H9 (cell line): ENCODE results near the gene SHB. TPM values are rescaled to one million over a fixed set of nuclear protein-coding genes. Genes with fewer than 3 reads are reported as not detected.

Experiments used
- DNase-seq: peaks from one replicate; pipeline ENCODE4 v3.0.0-alpha.2; 2017
- H2AFZ ChIP-seq: one replicate; pipeline ENCODE4 v1.6.1; 2013; ENCODE audit warnings: mild to moderate bottlenecking, low read length, control low read depth, moderate library complexity
- H2AK5ac ChIP-seq: 2 replicates; pipeline ENCODE4 v1.6.1; 2013; ENCODE audit warnings: low read length, control low read depth, mixed read lengths; ENCODE audit not compliant: insufficient read length
- H2BK120ac ChIP-seq: one replicate; pipeline ENCODE4 v1.6.1; 2013; ENCODE audit warnings: low read depth, mild to moderate bottlenecking, low read length, control low read depth, inconsistent platforms; ENCODE audit not compliant: poor library complexity, severe bottlenecking
- H2BK12ac ChIP-seq: 2 replicates; pipeline ENCODE4 v1.6.1; 2013; ENCODE audit warnings: low read length, control low read depth, mixed read lengths, low read depth; ENCODE audit not compliant: insufficient read length
- H2BK15ac ChIP-seq: 2 replicates; pipeline ENCODE4 v1.6.1; 2013; ENCODE audit warnings: low read depth, low read length, control low read depth
- H2BK20ac ChIP-seq: one replicate; pipeline ENCODE4 v1.6.1; 2013; ENCODE audit warnings: low read depth, mild to moderate bottlenecking, low read length, control low read depth, inconsistent platforms; ENCODE audit not compliant: poor library complexity, severe bottlenecking
- H2BK5ac ChIP-seq: 2 replicates; pipeline ENCODE4 v1.6.1; 2013; ENCODE audit warnings: low read length, control low read depth, mixed read lengths; ENCODE audit not compliant: insufficient read length
- H3K14ac ChIP-seq: 2 replicates; pipeline ENCODE4 v1.6.1; 2013; ENCODE audit warnings: low read length, control low read depth; ENCODE audit not compliant: insufficient read depth
- H3K18ac ChIP-seq: 2 replicates; pipeline ENCODE4 v1.6.1; 2013; ENCODE audit warnings: low read depth, mild to moderate bottlenecking, mixed read lengths, low read length, control low read depth; ENCODE audit not compliant: insufficient read length
- H3K23ac ChIP-seq: 2 replicates; pipeline ENCODE4 v1.6.1; 2013; ENCODE audit warnings: low read length, control low read depth, mixed read lengths, low read depth; ENCODE audit not compliant: insufficient read length
- H3K23me2 ChIP-seq: 2 replicates; pipeline ENCODE4 v1.6.1; 2013; ENCODE audit warnings: low read depth, mild to moderate bottlenecking, mixed read lengths, low read length, control low read depth; ENCODE audit not compliant: insufficient read length, poor library complexity, severe bottlenecking
- H3K27ac ChIP-seq: 2 replicates; pipeline ENCODE4 v1.5.1; 2013; ENCODE audit warnings: low read length, control low read depth, mixed read lengths, low read depth; ENCODE audit not compliant: insufficient read length
- H3K27me3 ChIP-seq: 2 replicates; pipeline ENCODE4 v1.6.1; 2013; ENCODE audit warnings: low read length, control low read depth, inconsistent platforms; ENCODE audit not compliant: insufficient read depth
- H3K4ac ChIP-seq: 2 replicates; pipeline ENCODE4 v1.6.1; 2013; ENCODE audit warnings: low read depth, mild to moderate bottlenecking, control low read depth, inconsistent platforms, low read length, moderate library complexity
- H3K4me1 ChIP-seq: 2 replicates; pipeline ENCODE4 v1.6.1; 2013; ENCODE audit warnings: low read length, control low read depth, inconsistent platforms; ENCODE audit not compliant: insufficient read depth
- H3K4me2 ChIP-seq: 2 replicates; pipeline ENCODE4 v1.6.1; 2013; ENCODE audit warnings: low read length, control low read depth, mixed read lengths; ENCODE audit not compliant: insufficient read length, insufficient read depth
- H3K56ac ChIP-seq: 2 replicates; pipeline ENCODE4 v1.6.1; 2013; ENCODE audit warnings: low read depth, mild to moderate bottlenecking, mixed read lengths, low read length, control low read depth; ENCODE audit not compliant: insufficient read length
- H3K79me1 ChIP-seq: 2 replicates; pipeline ENCODE4 v1.6.1; 2013; ENCODE audit warnings: low read depth, mild to moderate bottlenecking, moderate library complexity, low read length, control low read depth, inconsistent platforms; ENCODE audit not compliant: insufficient read depth, poor library complexity, severe bottlenecking
- H3K79me2 ChIP-seq: 2 replicates; pipeline ENCODE4 v1.6.1; 2013; ENCODE audit warnings: low read length, control low read depth, inconsistent platforms; ENCODE audit not compliant: insufficient read depth
- H3K9ac ChIP-seq: 2 replicates; pipeline ENCODE4 v1.6.1; 2013; ENCODE audit warnings: low read length, control low read depth, mixed read lengths; ENCODE audit not compliant: insufficient read length; ENCODE audit errors: extremely low read depth
- H3K9me3 ChIP-seq: one replicate; pipeline ENCODE4 v1.6.1; 2013; ENCODE audit warnings: low read depth, low read length, inconsistent platforms; ENCODE audit not compliant: control insufficient read depth
- H3T11ph ChIP-seq: one replicate; pipeline ENCODE4 v1.6.1; 2013; ENCODE audit warnings: mild to moderate bottlenecking, low read length, control low read depth, inconsistent platforms
- H4K20me1 ChIP-seq: one replicate; pipeline ENCODE4 v1.6.1; 2013; ENCODE audit not compliant: control insufficient read depth, insufficient read length, insufficient read depth
- H4K5ac ChIP-seq: 2 replicates; pipeline ENCODE4 v1.6.1; 2013; ENCODE audit warnings: low read depth, mild to moderate bottlenecking, mixed read lengths, low read length, control low read depth; ENCODE audit not compliant: insufficient read length
- H4K8ac ChIP-seq: replicated peaks from 2 replicates; pipeline ENCODE4 v1.6.1; 2013; ENCODE audit warnings: low read length, control low read depth, mixed read lengths, low read depth; ENCODE audit not compliant: insufficient read length
- H4K91ac ChIP-seq: 2 replicates; pipeline ENCODE4 v1.6.1; 2013; ENCODE audit warnings: low read depth, mild to moderate bottlenecking, moderate library complexity, mixed read lengths, low read length, control low read depth; ENCODE audit not compliant: insufficient read length
- H3K27ac Mint-ChIP-seq, 3 experiments: 2 replicates in 2 of 3; 3 replicates in 1 of 3; pipeline ENCODE4 v1.8.0; 2020 to 2021; ENCODE audit warnings: mixed read lengths in 3 of 3, mild to moderate bottlenecking in 1 of 3, moderate library complexity in 1 of 3
- H3K27me3 Mint-ChIP-seq: 2 replicates; pipeline ENCODE4 v1.8.0; 2021; ENCODE audit warnings: low read depth, mild to moderate bottlenecking, moderate library complexity, mixed read lengths
- H3K36me3 Mint-ChIP-seq, 3 experiments: 2 replicates in 2 of 3; 3 replicates in 1 of 3; pipeline ENCODE4 v1.8.0; 2020 to 2021; ENCODE audit warnings: low read depth in 3 of 3, mixed read lengths in 3 of 3; ENCODE audit not compliant: insufficient read depth in 1 of 3
- H3K4me1 Mint-ChIP-seq, 2 experiments: 2 replicates each; pipeline ENCODE4 v1.8.0; 2020; ENCODE audit warnings: mixed read lengths in 2 of 2
- H3K4me3 Mint-ChIP-seq, 2 experiments: 2 replicates in 1 of 2; 3 replicates in 1 of 2; pipeline ENCODE4 v1.8.0; 2020 to 2021; ENCODE audit warnings: mild to moderate bottlenecking in 2 of 2, mixed read lengths in 2 of 2, moderate library complexity in 1 of 2
- H3K9me3 Mint-ChIP-seq, 2 experiments: 2 replicates in 1 of 2; 3 replicates in 1 of 2; pipeline ENCODE4 v1.8.0; 2020; ENCODE audit warnings: mild to moderate bottlenecking in 2 of 2, mixed read lengths in 2 of 2, moderate library complexity in 1 of 2
- CTCF ChIP-seq: fragments of 200-600 bp; sonication (generic); conservative IDR thresholded peaks from 3 replicates; pipeline ENCODE4 v1.8.0; 2021; ENCODE audit warnings: antibody characterized with exemption, mild to moderate bottlenecking
- WGBS: extraction: QIAGEN DNeasy Blood & Tissue Kit; methylation state at CpG from one replicate; pipeline ENCODE4 v1.1.7; 2013; ENCODE audit warnings: missing lambda C conversion rate, low lambda C conversion rate, mixed read lengths; ENCODE audit not compliant: insufficient read length; ENCODE audit errors: extremely low coverage; 5-methylcytosine and 5-hydroxymethylcytosine counted together
- total RNA-seq: library from RNA; stranded (reverse); gene quantifications from 2 replicates; pipeline ENCODE4 v1.2.1, GENCODE V29; 2021

SHB gene
- total RNA-seq, 1 experiment from 2014 or later, result 14.6 TPM

GRCh38 chr9:38090170-38090569 is 21.1 kb upstream of the SHB start:
- peaks cover 36 to 43% of the 10 kb centered on the region in 2 experiments for H3K4me1 Mint-ChIP-seq
- Histone ChIP-seq H2BK15ac (no peak overlapping the region), H3K23ac (no peak overlapping the region), H3K14ac (no peak overlapping the region), H3K23me2 (no peaks in the 10 kb centered on the region), H4K5ac (no peak overlapping the region), H2BK12ac (no peak overlapping the region), H3K27me3 (no peaks in the 10 kb centered on the region), H3T11ph (no peak overlapping the region), H4K91ac (no peak overlapping the region), H3K4me1 (no peaks in the 10 kb centered on the region; the same call in 1 of the 2 replicates), H2BK5ac (no peak overlapping the region), H4K20me1 (no peaks in the 10 kb centered on the region), H3K27ac (no peak overlapping the region), H2AFZ (no peak overlapping the region), H3K4me2 (no peak overlapping the region), H2AK5ac (no peak overlapping the region), H3K18ac (no peak overlapping the region), H3K79me2 (no peaks in the 10 kb centered on the region), H3K4ac (no peak overlapping the region), H2BK20ac (no peak overlapping the region), H3K9ac (no peak overlapping the region), H2BK120ac (no peak overlapping the region), H3K56ac (no peak overlapping the region), H4K8ac (no peak overlapping the region), H3K79me1 (no peaks in the 10 kb centered on the region), H3K9me3 (no peaks in the 10 kb centered on the region)
- WGBS, result no CpG with 5 or more reads among the region's 9 CpGs
- no peaks in the 10 kb centered on the region for H3K9me3 Mint-ChIP-seq
- no peak for TF ChIP-seq CTCF
- H3K27ac Mint-ChIP-seq, result no peak overlapping the region
- H3K36me3 Mint-ChIP-seq, result no peaks in the 10 kb centered on the region
- no peak overlapping the region for H3K4me3 Mint-ChIP-seq
- no peak for DNase-seq
- peaks cover 13% of the 10 kb centered on the region for H3K27me3 Mint-ChIP-seq
